ENCODE data around the gene AMDHD1. TPM values are rescaled to one million over a fixed set of nuclear protein-coding genes. Genes with fewer than 3 reads are reported as not detected.

The AMDHD1 gene
- total RNA-seq, 1 donor from 2014 or later, result 0.42 TPM

DNA sequence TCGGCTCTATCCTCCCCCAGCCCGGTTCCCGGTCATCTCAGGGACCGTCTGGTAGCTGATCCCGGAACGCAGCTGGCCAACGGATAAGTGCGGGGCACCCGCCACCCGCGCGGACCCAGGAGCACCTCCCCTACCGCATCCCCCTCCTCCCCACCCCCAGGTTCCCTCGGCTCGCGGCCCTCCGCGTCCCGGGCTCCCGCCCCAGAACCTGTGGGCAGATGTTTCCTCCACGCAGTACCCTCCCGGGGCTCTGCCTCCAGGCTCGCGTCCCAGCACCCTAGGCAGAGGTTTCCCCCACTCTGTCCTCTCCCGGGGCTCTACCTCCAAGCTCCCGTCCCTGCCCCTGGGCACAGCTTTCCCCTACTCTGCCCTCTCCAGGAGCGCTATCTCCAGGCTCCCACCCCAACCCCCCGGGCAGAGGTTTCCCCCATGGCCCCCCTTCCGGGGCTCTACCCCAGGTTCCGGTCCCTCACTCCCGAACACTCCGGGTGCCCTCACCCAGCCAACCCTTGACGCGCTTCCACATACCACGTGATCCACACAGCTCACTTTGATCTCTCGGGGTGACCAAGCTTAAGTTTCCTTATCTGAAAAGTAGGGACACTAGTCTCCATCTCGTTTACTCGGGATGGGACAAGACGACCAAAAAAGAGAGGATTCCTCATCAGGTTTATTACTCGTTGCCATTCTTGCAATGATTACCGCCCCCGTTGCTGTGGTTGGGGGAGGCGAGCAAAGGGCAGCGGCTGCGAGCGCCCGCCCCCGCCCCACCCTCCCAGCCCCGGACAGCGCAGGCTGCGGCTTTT is 404 bp upstream of the AMDHD1 start, which contains the start of gene CCDC38:
TSS of gene CCDC38 (minus strand) at position 91 of the 806 bp plus-strand sequence. CDS start 6,105 bp downstream, outside the sequence.
- no peak for DNase-seq (ENCODE audit: low spot score)
- Mint-ChIP-seq H3K4me3 (ENCODE audit: unreplicated experiment) (peak within 1 kb of the TSS; percentile 88), H3K27me3 (ENCODE audit: low read depth) (peaks cover 22% of the 10 kb centered on the region), H3K27ac (ENCODE audit: unreplicated experiment) (peak within 1 kb of the TSS; percentile 42), H3K4me1 (ENCODE audit: low read depth) (peaks cover 3% of the 10 kb centered on the region), H3K9me3 (ENCODE audit: low read depth) (no peaks in the 10 kb centered on the region), H3K36me3 (ENCODE audit: low read depth) (peaks cover 2% of the 10 kb centered on the region)
- no peak for TF ChIP-seq CTCF (IDR thresholded peaks at IDR 0.05)

- Mint-ChIP-seq H3K9me3 (ENCODE audit: low read depth) (no peaks in the 10 kb centered on the region), H3K27ac (ENCODE audit: unreplicated experiment) (no peak overlapping the region)
- TF ChIP-seq CTCF (IDR thresholded peaks at IDR 0.05), result no peak
These were observed 1.1 kb downstream of the AMDHD1 start for GRCh38 chr12:95944108-95944704.

DNA sequence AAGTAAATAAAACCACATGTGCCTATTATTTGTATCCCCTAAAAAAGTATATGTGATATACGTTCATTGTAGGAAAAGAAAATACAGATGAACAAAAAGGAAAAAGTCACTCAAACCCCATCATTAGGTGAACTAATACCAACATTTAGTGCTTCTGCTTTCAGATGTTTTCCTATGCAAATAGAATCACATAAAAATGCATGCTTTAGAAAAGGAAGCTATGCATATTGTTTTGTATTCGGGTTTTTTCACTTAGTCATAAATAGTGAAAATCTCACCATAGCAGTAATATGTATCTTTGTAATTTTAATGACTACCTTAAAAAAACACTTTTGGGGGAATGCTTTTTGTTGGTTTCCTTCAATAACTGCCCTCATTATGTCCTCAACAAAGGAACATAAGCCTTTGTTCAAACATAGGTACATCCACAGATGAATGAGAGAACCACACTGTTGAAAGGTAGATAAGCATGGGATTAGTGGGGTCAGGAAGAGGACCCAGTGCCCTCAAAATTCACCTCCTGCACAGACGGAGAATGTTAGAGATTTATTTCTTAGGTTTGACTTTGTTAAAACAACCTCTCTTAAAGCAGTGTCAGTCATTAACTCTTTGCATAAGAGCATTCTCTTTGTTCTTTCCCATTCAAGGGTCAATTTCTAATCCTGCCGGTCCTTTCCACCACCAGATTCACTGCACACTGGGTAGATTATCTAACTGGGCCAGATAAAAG is 6.5 kb downstream of the AMDHD1 start:
- no peak for DNase-seq (ENCODE audit: low spot score)
- no peaks in the 10 kb centered on the region for H3K36me3 Mint-ChIP-seq (ENCODE audit: low read depth)
- peaks cover 24% of the 10 kb centered on the region for H3K27me3 Mint-ChIP-seq (ENCODE audit: low read depth)

More at GRCh38 chr12:95944108-95944704, 1.1 kb downstream of the AMDHD1 start:
- Mint-ChIP-seq H3K27me3 (ENCODE audit: low read depth) (peaks cover 14% of the 10 kb centered on the region), H3K4me3 (ENCODE audit: unreplicated experiment) (no peak overlapping the region), H3K4me1 (ENCODE audit: low read depth) (peaks cover 3% of the 10 kb centered on the region), H3K36me3 (ENCODE audit: low read depth) (peaks cover 2% of the 10 kb centered on the region)
- no peak for DNase-seq (ENCODE audit: low spot score)

GRCh38 chr12:95951515-95951914 is 8.4 kb downstream of the AMDHD1 start:
- TF ChIP-seq CTCF (IDR thresholded peaks at IDR 0.05), result no peak
- Mint-ChIP-seq H3K9me3 (ENCODE audit: low read depth) (peaks cover 9% of the 10 kb centered on the region), H3K4me3 (ENCODE audit: unreplicated experiment) (no peak overlapping the region), H3K36me3 (ENCODE audit: low read depth) (no peaks in the 10 kb centered on the region), H3K27me3 (ENCODE audit: low read depth) (peaks cover 16% of the 10 kb centered on the region), H3K27ac (ENCODE audit: unreplicated experiment) (no peak overlapping the region), H3K4me1 (ENCODE audit: low read depth) (no peaks in the 10 kb centered on the region)
- no peak for DNase-seq (ENCODE audit: low spot score)

More for the DNA sequence above, 6.5 kb downstream of the AMDHD1 start:
- Mint-ChIP-seq H3K27ac (ENCODE audit: unreplicated experiment) (no peak overlapping the region), H3K9me3 (ENCODE audit: low read depth) (peaks cover 9% of the 10 kb centered on the region), H3K4me3 (ENCODE audit: unreplicated experiment) (no peak overlapping the region), H3K4me1 (ENCODE audit: low read depth) (no peaks in the 10 kb centered on the region)
- no peak for TF ChIP-seq CTCF (IDR thresholded peaks at IDR 0.05)

DNA sequence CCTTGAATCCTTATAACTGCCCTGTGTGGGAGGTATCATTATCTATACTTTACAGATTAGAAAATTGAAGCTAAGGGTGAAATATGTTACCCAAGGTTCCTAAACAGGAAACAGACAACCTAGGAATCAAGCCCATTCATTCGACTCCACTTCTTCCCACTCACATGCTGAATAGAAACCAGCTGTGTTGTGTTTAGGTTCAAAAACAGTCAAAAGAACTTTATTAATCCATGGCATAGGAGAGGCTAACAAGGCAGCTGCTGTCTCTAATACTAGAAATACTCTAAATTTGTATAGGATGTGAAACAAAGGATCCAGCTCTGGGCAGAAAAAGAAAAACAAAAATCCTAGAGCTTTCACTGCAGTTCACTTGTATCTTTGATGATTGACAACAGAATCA is 9.9 kb downstream of the AMDHD1 start:
- Mint-ChIP-seq H3K36me3 (ENCODE audit: low read depth) (no peaks in the 10 kb centered on the region), H3K4me1 (ENCODE audit: low read depth) (no peaks in the 10 kb centered on the region), H3K9me3 (ENCODE audit: low read depth) (peaks cover 9% of the 10 kb centered on the region), H3K27me3 (ENCODE audit: low read depth) (peaks cover 16% of the 10 kb centered on the region), H3K4me3 (ENCODE audit: unreplicated experiment) (no peak overlapping the region), H3K27ac (ENCODE audit: unreplicated experiment) (no peak overlapping the region)
- TF ChIP-seq CTCF (IDR thresholded peaks at IDR 0.05), result no peak
- no peak for DNase-seq (ENCODE audit: low spot score)

Measured in chondrocyte (in vitro differentiated cells).